BLaER1 (cell line): ENCODE data around the gene SCTR.

ENCODE experiments used
- H3K27ac ChIP-seq: shearing (Covaris generic); formaldehyde crosslinking; 2 replicates; pipeline ENCODE4 v1.8.1; 2022
- H3K27me3 ChIP-seq: shearing (Covaris generic); formaldehyde crosslinking; 2 replicates; pipeline ENCODE4 v1.8.1; 2022
- H3K36me3 ChIP-seq: shearing (Covaris generic); formaldehyde crosslinking; 2 replicates; pipeline ENCODE4 v1.8.1; 2022
- H3K4me1 ChIP-seq: shearing (Covaris generic); formaldehyde crosslinking; 2 replicates; pipeline ENCODE4 v1.8.1; 2022
- H3K4me2 ChIP-seq: shearing (Covaris generic); formaldehyde crosslinking; 2 replicates; pipeline ENCODE4 v1.8.1; 2022
- H3K4me3 ChIP-seq: shearing (Covaris generic); formaldehyde crosslinking; 2 replicates; pipeline ENCODE4 v1.8.1; 2022
- H3K9ac ChIP-seq: shearing (Covaris generic); formaldehyde crosslinking; 2 replicates; pipeline ENCODE4 v1.8.1; 2022
- H3K9me3 ChIP-seq: shearing (Covaris generic); formaldehyde crosslinking; 2 replicates; pipeline ENCODE4 v1.8.1; 2022
- H4K20me1 ChIP-seq: shearing (Covaris generic); formaldehyde crosslinking; 2 replicates; pipeline ENCODE4 v1.8.1; 2022
- Cebpa-rat ChIP-seq: shearing (Covaris generic); IDR thresholded peaks from 2 replicates; pipeline ENCODE4 v1.8.1; 2022

The SCTR gene

GRCh38 chr2:119482481-119483394 is 41.5 kb downstream of the SCTR start:
- Histone ChIP-seq H3K4me2 (peak overlapping the region; percentile 25), H3K36me3 (no peaks in the 10 kb centered on the region), H3K4me3 (no peak overlapping the region), H3K9ac (no peak overlapping the region), H3K27ac (no peak overlapping the region), H3K27me3 (no peaks in the 10 kb centered on the region), H3K4me1 (peaks cover 37% of the 10 kb centered on the region), H3K9me3 (no peaks in the 10 kb centered on the region), H4K20me1 (no peaks in the 10 kb centered on the region)
- no peak for TF ChIP-seq Cebpa-rat

- no peaks in the 10 kb centered on the region for H3K27me3 ChIP-seq
- no peaks in the 10 kb centered on the region for H4K20me1 ChIP-seq
- no peaks in the 10 kb centered on the region for H3K36me3 ChIP-seq
- H3K27ac ChIP-seq: no peak overlapping the region
- no peaks in the 10 kb centered on the region for H3K9me3 ChIP-seq
- TF ChIP-seq Cebpa-rat: no peak
- H3K4me2 ChIP-seq: peak overlapping the region; percentile 25
- H3K9ac ChIP-seq: no peak overlapping the region
- no peak overlapping the region for H3K4me3 ChIP-seq
- peaks cover 27% of the 10 kb centered on the region for H3K4me1 ChIP-seq
These were observed 42.5 kb downstream of the SCTR start for GRCh38 chr2:119481501-119482455.

GRCh38 chr2:119480718-119481142 is 43.6 kb downstream of the SCTR start:
- Histone ChIP-seq H3K27me3 (no peaks in the 10 kb centered on the region), H3K27ac (no peak overlapping the region), H3K9me3 (no peaks in the 10 kb centered on the region), H3K36me3 (no peaks in the 10 kb centered on the region), H4K20me1 (no peaks in the 10 kb centered on the region), H3K9ac (no peak overlapping the region), H3K4me3 (no peak overlapping the region), H3K4me1 (peaks cover 33% of the 10 kb centered on the region), H3K4me2 (no peak overlapping the region)
- TF ChIP-seq Cebpa-rat: no peak

GRCh38 chr2:119480184-119480583 is 44.1 kb downstream of the SCTR start:
- Histone ChIP-seq H3K9me3 (no peaks in the 10 kb centered on the region), H3K36me3 (no peaks in the 10 kb centered on the region), H3K27me3 (no peaks in the 10 kb centered on the region), H3K9ac (no peak overlapping the region), H4K20me1 (no peaks in the 10 kb centered on the region), H3K4me2 (no peak overlapping the region), H3K4me3 (no peak overlapping the region), H3K27ac (no peak overlapping the region), H3K4me1 (peaks cover 34% of the 10 kb centered on the region)
- no peak for TF ChIP-seq Cebpa-rat

GRCh38 chr2:119478978-119479295 is 45.3 kb downstream of the SCTR start:
- Histone ChIP-seq H3K4me1 (peaks cover 33% of the 10 kb centered on the region), H3K36me3 (no peaks in the 10 kb centered on the region), H3K9ac (no peak overlapping the region), H3K9me3 (no peaks in the 10 kb centered on the region), H3K4me3 (no peak overlapping the region), H4K20me1 (no peaks in the 10 kb centered on the region), H3K27me3 (no peaks in the 10 kb centered on the region), H3K4me2 (no peak overlapping the region), H3K27ac (no peak overlapping the region)
- TF ChIP-seq Cebpa-rat: no peak

- Histone ChIP-seq H4K20me1 (no peaks in the 10 kb centered on the region), H3K36me3 (no peaks in the 10 kb centered on the region), H3K27me3 (no peaks in the 10 kb centered on the region), H3K27ac (no peak overlapping the region), H3K4me1 (peaks cover 33% of the 10 kb centered on the region), H3K9me3 (no peaks in the 10 kb centered on the region), H3K4me2 (no peak overlapping the region), H3K9ac (no peak overlapping the region), H3K4me3 (no peak overlapping the region)
- TF ChIP-seq Cebpa-rat: no peak
These were observed 45.9 kb downstream of the SCTR start for GRCh38 chr2:119478188-119478977.

GRCh38 chr2:119477113-119477505 is 47.2 kb downstream of the SCTR start:
- H3K4me2 ChIP-seq: no peak overlapping the region
- H3K4me3 ChIP-seq: no peak overlapping the region
- TF ChIP-seq Cebpa-rat: no peak
- H3K36me3 ChIP-seq: no peaks in the 10 kb centered on the region
- no peak overlapping the region for H3K9ac ChIP-seq
- no peaks in the 10 kb centered on the region for H3K9me3 ChIP-seq
- H3K27me3 ChIP-seq: no peaks in the 10 kb centered on the region
- H3K27ac ChIP-seq: no peak overlapping the region
- peaks cover 20% of the 10 kb centered on the region for H3K4me1 ChIP-seq
- H4K20me1 ChIP-seq: no peaks in the 10 kb centered on the region

- Histone ChIP-seq H3K9me3 (no peaks in the 10 kb centered on the region), H3K27me3 (no peaks in the 10 kb centered on the region), H3K27ac (no peak overlapping the region), H3K4me3 (no peak overlapping the region), H3K4me1 (peaks cover 16% of the 10 kb centered on the region), H4K20me1 (no peaks in the 10 kb centered on the region), H3K4me2 (peak overlapping the region; percentile 12), H3K36me3 (no peaks in the 10 kb centered on the region), H3K9ac (no peak overlapping the region)
- TF ChIP-seq Cebpa-rat: no peak
These were observed 47.8 kb downstream of the SCTR start for GRCh38 chr2:119476301-119477112.

- Histone ChIP-seq H3K4me2 (peak overlapping the region; percentile 12), H3K9ac (no peak overlapping the region), H4K20me1 (no peaks in the 10 kb centered on the region), H3K27me3 (no peaks in the 10 kb centered on the region), H3K27ac (no peak overlapping the region), H3K4me3 (no peak overlapping the region), H3K4me1 (peaks cover 16% of the 10 kb centered on the region), H3K36me3 (no peaks in the 10 kb centered on the region), H3K9me3 (no peaks in the 10 kb centered on the region)
- no peak for TF ChIP-seq Cebpa-rat
These were observed 48.4 kb downstream of the SCTR start for GRCh38 chr2:119475857-119476244.
